ENCODE measurements around the gene LINC00237. TPM values are rescaled to one million over a fixed set of nuclear protein-coding genes. Genes with fewer than 3 reads are reported as not detected.

LINC00237 gene
- total RNA-seq, 2 experiments from 2014 or later, result not detected

- intact Hi-C loops (cut with micrococcal nuclease), result loop anchor here (2.0 to 5.0 kb wide), 3 partner anchors 240 to 740 kb away; no protein-coding TSS in a partner anchor
- no peaks in the 10 kb centered on the region for H3K36me3 Mint-ChIP-seq (ENCODE audit: low read depth)
- H3K27ac Mint-ChIP-seq, result no peak overlapping the region
- CTCF ChIA-PET, result interaction anchor here (0.9 to 1.7 kb wide), 3 partner anchors 23 to 415 kb away, joined by 3 to 6 read pairs (median 4); partner anchors contain the start of gene KIZ
- H3K4me3 Mint-ChIP-seq, result peak overlapping the region; percentile 67
- DNase-seq, result peak; percentile 30
- H3K9me3 Mint-ChIP-seq, result no peaks in the 10 kb centered on the region
- H3K4me1 Mint-ChIP-seq (ENCODE audit: low read depth), result peaks cover 34% of the 10 kb centered on the region
- peaks cover 77% of the 10 kb centered on the region for H3K27me3 Mint-ChIP-seq (ENCODE audit: low read depth)
Measured at GRCh38 chr20:21102603-21103311, 3.4 kb downstream of the LINC00237 start.

- H3K27me3 Mint-ChIP-seq (ENCODE audit: low read depth), result peaks cover 78% of the 10 kb centered on the region
- no peaks in the 10 kb centered on the region for H3K36me3 Mint-ChIP-seq (ENCODE audit: low read depth)
- H3K4me1 Mint-ChIP-seq (ENCODE audit: low read depth), result peaks cover 34% of the 10 kb centered on the region
- H3K9me3 Mint-ChIP-seq, result no peaks in the 10 kb centered on the region
- DNase-seq, result peak; percentile 12
- CTCF ChIA-PET, result interaction anchor here (0.6 to 1.7 kb wide), 5 partner anchors 24 to 416 kb away, joined by 3 to 6 read pairs (median 4); partner anchors contain the start of gene KIZ
- H3K4me3 Mint-ChIP-seq, result peak overlapping the region; percentile 67
- intact Hi-C loops (cut with micrococcal nuclease), result loop anchor here (2.0 to 5.0 kb wide), 3 partner anchors 240 to 740 kb away; no protein-coding TSS in a partner anchor
- H3K27ac Mint-ChIP-seq, result no peak overlapping the region
Measured at GRCh38 chr20:21101932-21102575, 4.1 kb downstream of the LINC00237 start.

GRCh38 chr20:21101453-21101931 lies 4.7 kb downstream of the LINC00237 start:
- no peak for DNase-seq
- CTCF ChIA-PET, result interaction anchor here (0.6 to 1.7 kb wide), 4 partner anchors 24 to 404 kb away, joined by 3 to 6 read pairs (median 4); partner anchors contain the start of gene KIZ
- Mint-ChIP-seq H3K27me3 (ENCODE audit: low read depth) (peaks cover 79% of the 10 kb centered on the region), H3K27ac (no peak overlapping the region), H3K4me3 (peak overlapping the region; percentile 78), H3K36me3 (ENCODE audit: low read depth) (no peaks in the 10 kb centered on the region), H3K9me3 (no peaks in the 10 kb centered on the region), H3K4me1 (ENCODE audit: low read depth) (peaks cover 34% of the 10 kb centered on the region)
- intact Hi-C loops (cut with micrococcal nuclease), result loop anchor here (5.0 kb wide), 2 partner anchors 239 to 739 kb away; no protein-coding TSS in a partner anchor

GRCh38 chr20:21100578-21101452 lies 5.3 kb downstream of the LINC00237 start:
- peaks cover 32% of the 10 kb centered on the region for H3K4me1 Mint-ChIP-seq (ENCODE audit: low read depth)

GRCh38 chr20:21099751-21100577 lies 6.2 kb downstream of the LINC00237 start:
- DNase-seq, result peak; percentile 65
- H3K9me3 Mint-ChIP-seq, result no peaks in the 10 kb centered on the region
- H3K27me3 Mint-ChIP-seq (ENCODE audit: low read depth), result peaks cover 75% of the 10 kb centered on the region
- CTCF ChIA-PET, result no interaction called here
- H3K27ac Mint-ChIP-seq, result no peak overlapping the region
- peaks cover 32% of the 10 kb centered on the region for H3K4me1 Mint-ChIP-seq (ENCODE audit: low read depth)
- peak overlapping the region; percentile 78 for H3K4me3 Mint-ChIP-seq
- intact Hi-C loops (cut with micrococcal nuclease), result loop anchor here (1.0 to 5.0 kb wide), 4 partner anchors 25 to 738 kb away; no protein-coding TSS in a partner anchor
- H3K36me3 Mint-ChIP-seq (ENCODE audit: low read depth), result no peaks in the 10 kb centered on the region

More at GRCh38 chr20:21100578-21101452, 5.3 kb downstream of the LINC00237 start:
- no peak overlapping the region for H3K27ac Mint-ChIP-seq
- no peak for DNase-seq
- H3K36me3 Mint-ChIP-seq (ENCODE audit: low read depth), result no peaks in the 10 kb centered on the region
- H3K4me3 Mint-ChIP-seq, result peak overlapping the region; percentile 78
- H3K9me3 Mint-ChIP-seq, result no peaks in the 10 kb centered on the region
- H3K27me3 Mint-ChIP-seq (ENCODE audit: low read depth), result peaks cover 76% of the 10 kb centered on the region
- intact Hi-C loops (cut with micrococcal nuclease), result loop anchor here (1.0 to 5.0 kb wide), 4 partner anchors 24 to 739 kb away; no protein-coding TSS in a partner anchor
- CTCF ChIA-PET, result interaction anchor here (1.0 to 1.7 kb wide), 2 partner anchors 53 to 405 kb away, joined by 4 to 6 read pairs; no protein-coding TSS in a partner anchor

GRCh38 chr20:21096321-21097043 lies 9.7 kb downstream of the LINC00237 start:
- peak; percentile 14 for DNase-seq
- Mint-ChIP-seq H3K9me3 (no peaks in the 10 kb centered on the region), H3K4me1 (ENCODE audit: low read depth) (peaks cover 12% of the 10 kb centered on the region), H3K27me3 (ENCODE audit: low read depth) (peaks cover 63% of the 10 kb centered on the region), H3K36me3 (ENCODE audit: low read depth) (no peaks in the 10 kb centered on the region), H3K27ac (no peak overlapping the region), H3K4me3 (no peak overlapping the region)
- CTCF ChIA-PET, result no interaction called here
- intact Hi-C loops (cut with micrococcal nuclease), result no loop called here

- Mint-ChIP-seq H3K27ac (no peak overlapping the region), H3K4me1 (ENCODE audit: low read depth) (no peaks in the 10 kb centered on the region), H3K36me3 (ENCODE audit: low read depth) (no peaks in the 10 kb centered on the region), H3K4me3 (no peak overlapping the region), H3K27me3 (ENCODE audit: low read depth) (peaks cover 67% of the 10 kb centered on the region), H3K9me3 (no peaks in the 10 kb centered on the region)
- intact Hi-C loops (cut with micrococcal nuclease), result no loop called here
- no peak for DNase-seq
- CTCF ChIA-PET, result no interaction called here
Measured at GRCh38 chr20:21092806-21093205, 13.4 kb downstream of the LINC00237 start.

- intact Hi-C loops (cut with micrococcal nuclease), result no loop called here
- Mint-ChIP-seq H3K36me3 (ENCODE audit: low read depth) (no peaks in the 10 kb centered on the region), H3K4me1 (ENCODE audit: low read depth) (no peaks in the 10 kb centered on the region), H3K9me3 (no peaks in the 10 kb centered on the region), H3K27ac (no peak overlapping the region), H3K4me3 (no peak overlapping the region), H3K27me3 (ENCODE audit: low read depth) (peaks cover 59% of the 10 kb centered on the region)
- DNase-seq, result no peak
- CTCF ChIA-PET, result no interaction called here
Measured at GRCh38 chr20:21090721-21091120, 15.4 kb downstream of the LINC00237 start.

GRCh38 chr20:21090111-21090618 lies 16.0 kb downstream of the LINC00237 start:
- CTCF ChIA-PET, result interaction anchor here (1.0 kb wide), 1 partner anchor 290 kb away, joined by 3 read pairs; no protein-coding TSS in a partner anchor
- Mint-ChIP-seq H3K36me3 (ENCODE audit: low read depth) (no peaks in the 10 kb centered on the region), H3K27me3 (ENCODE audit: low read depth) (peaks cover 56% of the 10 kb centered on the region), H3K9me3 (no peaks in the 10 kb centered on the region), H3K27ac (no peak overlapping the region), H3K4me1 (ENCODE audit: low read depth) (no peaks in the 10 kb centered on the region), H3K4me3 (no peak overlapping the region)
- DNase-seq, result no peak
- intact Hi-C loops (cut with micrococcal nuclease), result no loop called here

GRCh38 chr20:21089391-21089790 lies 16.8 kb downstream of the LINC00237 start:
- DNase-seq, result no peak
- H3K9me3 Mint-ChIP-seq, result no peaks in the 10 kb centered on the region
- no peak overlapping the region for H3K4me3 Mint-ChIP-seq
- intact Hi-C loops (cut with micrococcal nuclease), result no loop called here
- H3K27ac Mint-ChIP-seq, result no peak overlapping the region
- CTCF ChIA-PET, result interaction anchor here (1.0 kb wide), 1 partner anchor 291 kb away, joined by 3 read pairs; no protein-coding TSS in a partner anchor
- peaks cover 57% of the 10 kb centered on the region for H3K27me3 Mint-ChIP-seq (ENCODE audit: low read depth)
- no peaks in the 10 kb centered on the region for H3K36me3 Mint-ChIP-seq (ENCODE audit: low read depth)
- H3K4me1 Mint-ChIP-seq (ENCODE audit: low read depth), result no peaks in the 10 kb centered on the region

All from activated naive CD4-positive, alpha-beta T cell treated with anti-CD3 and anti-CD28 coated beads for 36 hours (primary cell).